Gastrocnemius medialis (tissue), 4 donors: ENCODE data around the gene IFT52.

Source experiments
- CTCF ChIP-seq, 5 experiments: fragments of 450-650 bp in 3 of 5; fragments of 200-600 bp in 2 of 5; sonication (generic) in 2 of 5; IDR thresholded peaks in 4 of 5; conservative IDR thresholded peaks in 1 of 5; 1 replicate in 4 of 5; 2 replicates in 1 of 5; pipeline ENCODE4 v1.5.1; 2016 to 2019; ENCODE audit warnings: antibody characterized with exemption in 5 of 5, mild to moderate bottlenecking in 3 of 5, moderate library complexity in 3 of 5
- POLR2A ChIP-seq, 2 donors: fragments of 450-650 bp; IDR thresholded peaks; one replicate each; pipeline ENCODE4 v1.6.1; 2017; ENCODE audit warnings: antibody characterized with exemption in 2 of 2, mild to moderate bottlenecking in 2 of 2, moderate library complexity in 2 of 2

GRCh38 chr20:43658723-43659419 lies 68.1 kb downstream of the IFT52 start:
- TF ChIP-seq CTCF (IDR thresholded peaks at IDR 0.05 in 4 of 5, conservative IDR thresholded peaks at IDR 0.05 in 1 of 5), result no peak
- no peak for TF ChIP-seq POLR2A (IDR thresholded peaks at IDR 0.05)
